Breast epithelium (tissue), 4 donors: ENCODE measurements around the gene CCDC66. TPM values are rescaled to one million over a fixed set of nuclear protein-coding genes. Genes with fewer than 3 reads are reported as not detected.

Source experiments
- DNase-seq, 2 donors: peaks; one replicate each; pipeline ENCODE4 v3.0.0-alpha.2; 2019; ENCODE audit warnings: low spot score in 2 of 2
- H3K27ac ChIP-seq, 2 donors: fragments of 200-600 bp; sonication (generic) in 1 of 2; one replicate each; pipeline ENCODE4 v1.5.1; 2016 to 2019; ENCODE audit warnings: mild to moderate bottlenecking in 1 of 2
- H3K27me3 ChIP-seq, 2 donors: fragments of 200-600 bp; sonication (generic) in 1 of 2; one replicate each; pipeline versions ENCODE4 v1.5.1 to v1.6.0; 2017 to 2019; ENCODE audit warnings: control low read depth in 1 of 2, mild to moderate bottlenecking in 1 of 2
- H3K36me3 ChIP-seq: fragments of 200-600 bp; one replicate; pipeline ENCODE4 v1.5.1; 2019
- H3K4me1 ChIP-seq, 2 donors: fragments of 200-600 bp; sonication (generic); one replicate each; pipeline ENCODE4 v1.5.1; 2016 to 2019; ENCODE audit warnings: control low read depth in 1 of 2
- H3K4me3 ChIP-seq, 3 donors: fragments of 200-600 bp; sonication (generic); 1 replicate in 2 of 3; 2 replicates in 1 of 3; pipeline ENCODE4 v1.5.1; 2016 to 2019; ENCODE audit warnings: mild to moderate bottlenecking in 3 of 3, moderate library complexity in 2 of 3
- H3K9me3 ChIP-seq, 2 donors: fragments of 200-600 bp; sonication (generic) in 1 of 2; one replicate each; pipeline ENCODE4 v1.5.1; 2016 to 2019; ENCODE audit warnings: control low read depth in 1 of 2
- POLR2A ChIP-seq: fragments of 450-650 bp; IDR thresholded peaks from one replicate; pipeline ENCODE4 v1.6.1; 2016; ENCODE audit warnings: antibody characterized with exemption, mild to moderate bottlenecking, moderate library complexity
- POLR2AphosphoS5 ChIP-seq, 3 donors: sonication (generic); formaldehyde crosslinking; IDR thresholded peaks; one replicate each; pipeline ENCODE4 v1.6.1; 2017; ENCODE audit warnings: antibody characterized with exemption in 3 of 3
- intact Hi-C: fragments of 100-400 bp; cut with DNase I; formaldehyde crosslinking; loops from one replicate; pipeline ENCODE4 v1.15.1; 2023; ENCODE audit warnings: low total_unique reads
- total RNA-seq, 3 donors: library from RNA; depleted of rRNA; stranded (reverse); fragments of >200 nt; gene quantifications; one replicate each; pipeline ENCODE4 v1.1.0, GENCODE V29; 2016
- TF ChIP-seq, protein P1 (sequence below), 3 donors: fragments of 450-650 bp; IDR thresholded peaks; one replicate each; pipeline ENCODE4 v1.5.1; 2016 to 2017; ENCODE audit warnings: antibody characterized with exemption in 3 of 3, mild to moderate bottlenecking in 3 of 3, moderate library complexity in 3 of 3

The CCDC66 gene
- total RNA-seq, 3 donors from 2014 or later, result 34.6 to 67.0 (median 50.8) TPM

DNA sequence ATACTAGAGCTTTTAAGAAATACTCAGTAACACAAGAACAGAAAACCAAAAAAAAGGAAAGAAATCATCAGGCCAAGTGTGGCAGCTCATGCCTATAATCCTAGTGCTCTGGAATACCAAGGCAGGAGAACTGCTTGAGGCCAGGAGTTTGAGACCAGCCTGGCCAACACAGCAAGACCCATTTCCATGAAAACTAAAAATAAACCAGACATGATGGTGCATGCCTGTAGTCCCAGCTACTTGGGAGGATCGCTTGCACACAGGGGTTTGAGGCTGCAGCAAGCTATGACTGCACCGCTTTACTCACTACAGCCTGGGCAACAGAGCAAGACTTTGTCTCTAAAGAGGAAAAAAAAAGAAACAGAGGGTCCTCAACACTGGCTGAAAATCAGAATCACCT lies 107.8 kb downstream of the CCDC66 start:
- no peak for TF ChIP-seq POLR2AphosphoS5 (IDR thresholded peaks at IDR 0.05)
- TF ChIP-seq, protein P1, sequence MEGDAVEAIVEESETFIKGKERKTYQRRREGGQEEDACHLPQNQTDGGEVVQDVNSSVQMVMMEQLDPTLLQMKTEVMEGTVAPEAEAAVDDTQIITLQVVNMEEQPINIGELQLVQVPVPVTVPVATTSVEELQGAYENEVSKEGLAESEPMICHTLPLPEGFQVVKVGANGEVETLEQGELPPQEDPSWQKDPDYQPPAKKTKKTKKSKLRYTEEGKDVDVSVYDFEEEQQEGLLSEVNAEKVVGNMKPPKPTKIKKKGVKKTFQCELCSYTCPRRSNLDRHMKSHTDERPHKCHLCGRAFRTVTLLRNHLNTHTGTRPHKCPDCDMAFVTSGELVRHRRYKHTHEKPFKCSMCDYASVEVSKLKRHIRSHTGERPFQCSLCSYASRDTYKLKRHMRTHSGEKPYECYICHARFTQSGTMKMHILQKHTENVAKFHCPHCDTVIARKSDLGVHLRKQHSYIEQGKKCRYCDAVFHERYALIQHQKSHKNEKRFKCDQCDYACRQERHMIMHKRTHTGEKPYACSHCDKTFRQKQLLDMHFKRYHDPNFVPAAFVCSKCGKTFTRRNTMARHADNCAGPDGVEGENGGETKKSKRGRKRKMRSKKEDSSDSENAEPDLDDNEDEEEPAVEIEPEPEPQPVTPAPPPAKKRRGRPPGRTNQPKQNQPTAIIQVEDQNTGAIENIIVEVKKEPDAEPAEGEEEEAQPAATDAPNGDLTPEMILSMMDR (IDR thresholded peaks at IDR 0.05), result no peak
- no peak for TF ChIP-seq POLR2A
- no peak overlapping the region for H3K4me3 ChIP-seq
- no peaks in the 10 kb centered on the region for H3K36me3 ChIP-seq

DNA sequence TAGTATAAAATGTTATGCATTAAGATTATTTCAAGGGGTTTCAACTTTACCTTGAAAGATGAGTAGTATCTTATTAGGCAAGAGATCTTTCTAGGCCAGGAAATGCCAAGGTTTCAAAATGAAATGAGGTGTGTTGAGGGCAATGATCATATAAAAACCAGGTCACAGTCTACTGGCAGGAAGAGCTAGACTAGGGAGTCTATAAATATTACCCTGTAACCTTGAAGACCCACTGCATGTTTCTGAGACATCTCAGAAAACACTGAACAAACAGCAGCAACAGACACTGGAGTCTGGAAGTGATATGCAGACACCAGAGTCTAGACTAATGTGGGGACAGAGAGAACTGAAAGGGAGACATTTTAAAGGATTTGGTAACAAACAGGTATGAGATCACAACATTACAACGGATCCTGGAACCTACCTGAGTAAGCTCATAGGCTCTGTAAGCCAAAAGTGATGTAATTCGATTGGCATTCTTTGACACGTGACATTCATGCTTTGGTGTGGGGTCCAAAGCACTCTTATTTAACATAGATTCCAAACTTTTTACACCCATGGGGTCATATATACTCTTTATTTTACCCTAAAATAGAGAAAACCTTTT lies 111.1 kb downstream of the CCDC66 start:
- H3K4me3 ChIP-seq, result no peak overlapping the region
- no peak for DNase-seq
- no peaks in the 10 kb centered on the region for H3K36me3 ChIP-seq
- TF ChIP-seq, protein P1 (IDR thresholded peaks at IDR 0.05), result no peak
- TF ChIP-seq POLR2A, result no peak
- no peak for TF ChIP-seq POLR2AphosphoS5 (IDR thresholded peaks at IDR 0.05)
- intact Hi-C loops, result no loop called here
- H3K9me3 ChIP-seq, result no peaks in the 10 kb centered on the region
- no peak overlapping the region for H3K27ac ChIP-seq
- H3K4me1 ChIP-seq, result no peaks in the 10 kb centered on the region
- no peaks in the 10 kb centered on the region for H3K27me3 ChIP-seq

More for the DNA sequence above, 107.8 kb downstream of the CCDC66 start:
- intact Hi-C loops, result no loop called here
- Histone ChIP-seq H3K27me3 (no peaks in the 10 kb centered on the region), H3K9me3 (no peaks in the 10 kb centered on the region), H3K27ac (no peak overlapping the region), H3K4me1 (no peaks in the 10 kb centered on the region)
- no peak for DNase-seq

Other genes with a start within 250 kb of the CCDC66 start
- 1 to 10 TPM in 2 of 3 donors, under 1 TPM in 1; 0.64 to 7.3 (median 1.3) TPM for gene ERC2, start 88.7 kb upstream of the CCDC66 start, total RNA-seq
- 100 to 1,000 TPM in 1 of 3 donors, 10 to 100 TPM in 2; 80.2 to 118 (median 80.6) TPM for gene TASOR, start 126.1 kb downstream of the CCDC66 start, total RNA-seq
- gene ARHGEF3, start 244.8 kb downstream of the CCDC66 start, total RNA-seq, result 10 to 100 TPM; 11.0 to 45.4 (median 25.2) TPM